Uterus (tissue), 2 donors: Measurements from ENCODE around the gene NMNAT3.

Source experiments
- POLR2A ChIP-seq, 2 donors: fragments of 450-650 bp; IDR thresholded peaks; one replicate each; pipeline ENCODE4 v1.6.1; 2016; ENCODE audit warnings: antibody characterized with exemption in 2 of 2, mild to moderate bottlenecking in 1 of 2, moderate library complexity in 1 of 2
- TF ChIP-seq, protein P1 (sequence below), 4 experiments: fragments of 200-600 bp in 2 of 4; fragments of 450-650 bp in 2 of 4; sonication (generic) in 2 of 4; IDR thresholded peaks; one replicate each; pipeline ENCODE4 v1.5.1; 2016 to 2019; ENCODE audit warnings: antibody characterized with exemption in 4 of 4, mild to moderate bottlenecking in 2 of 4, moderate library complexity in 1 of 4

GRCh38 chr3:139653582-139653981, 24.2 kb downstream of the NMNAT3 start:
- TF ChIP-seq, protein P1, sequence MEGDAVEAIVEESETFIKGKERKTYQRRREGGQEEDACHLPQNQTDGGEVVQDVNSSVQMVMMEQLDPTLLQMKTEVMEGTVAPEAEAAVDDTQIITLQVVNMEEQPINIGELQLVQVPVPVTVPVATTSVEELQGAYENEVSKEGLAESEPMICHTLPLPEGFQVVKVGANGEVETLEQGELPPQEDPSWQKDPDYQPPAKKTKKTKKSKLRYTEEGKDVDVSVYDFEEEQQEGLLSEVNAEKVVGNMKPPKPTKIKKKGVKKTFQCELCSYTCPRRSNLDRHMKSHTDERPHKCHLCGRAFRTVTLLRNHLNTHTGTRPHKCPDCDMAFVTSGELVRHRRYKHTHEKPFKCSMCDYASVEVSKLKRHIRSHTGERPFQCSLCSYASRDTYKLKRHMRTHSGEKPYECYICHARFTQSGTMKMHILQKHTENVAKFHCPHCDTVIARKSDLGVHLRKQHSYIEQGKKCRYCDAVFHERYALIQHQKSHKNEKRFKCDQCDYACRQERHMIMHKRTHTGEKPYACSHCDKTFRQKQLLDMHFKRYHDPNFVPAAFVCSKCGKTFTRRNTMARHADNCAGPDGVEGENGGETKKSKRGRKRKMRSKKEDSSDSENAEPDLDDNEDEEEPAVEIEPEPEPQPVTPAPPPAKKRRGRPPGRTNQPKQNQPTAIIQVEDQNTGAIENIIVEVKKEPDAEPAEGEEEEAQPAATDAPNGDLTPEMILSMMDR (IDR thresholded peaks at IDR 0.05), result no peak
- no peak for TF ChIP-seq POLR2A (IDR thresholded peaks at IDR 0.05)
